NCI-H524 treated with DMSO at 0.1 percent for 48 hours (cell line): ENCODE data around the gene IQSEC3.
A peak's percentile ranks its signal among the peaks of the same experiment; 100 is the strongest.
"Not testable (repeated sequence)": the region's sequence is repeated elsewhere in the genome, so short reads cannot be mapped to it uniquely, and the experiment has no call there.

Experiments
- DNase-seq: peaks from one replicate; lab custom pipeline; 2025; lab: John Stamatoyannopoulos, UW

IQSEC3 gene

GRCh38 chr12:111699-112493, 45.3 kb downstream of the IQSEC3 start:
- DNase-seq: no peak

GRCh38 chr12:113347-113746, 46.8 kb downstream of the IQSEC3 start:
- no peak for DNase-seq

GRCh38 chr12:114626-115211, 48.2 kb downstream of the IQSEC3 start:
- no peak for DNase-seq

GRCh38 chr12:115518-115917, 49.0 kb downstream of the IQSEC3 start:
- no peak for DNase-seq

- DNase-seq: no peak
These were observed 49.7 kb downstream of the IQSEC3 start for GRCh38 chr12:115960-116915.

GRCh38 chr12:117311-117710, 50.7 kb downstream of the IQSEC3 start:
- no peak for DNase-seq

GRCh38 chr12:117816-118345, 51.3 kb downstream of the IQSEC3 start:
- DNase-seq: peak; percentile 18

GRCh38 chr12:118591-118990, 52.0 kb downstream of the IQSEC3 start:
- no peak for DNase-seq

- DNase-seq: no peak
These were observed 54.4 kb downstream of the IQSEC3 start for GRCh38 chr12:120951-121350.

- no peak for DNase-seq
These were observed 55.1 kb downstream of the IQSEC3 start for GRCh38 chr12:121647-122046.

- no peak for DNase-seq
These were observed 58.5 kb downstream of the IQSEC3 start for GRCh38 chr12:125075-125474.

- no peak for DNase-seq
These were observed 59.0 kb downstream of the IQSEC3 start for GRCh38 chr12:125566-125965.

GRCh38 chr12:128079-128478, 61.5 kb downstream of the IQSEC3 start:
- DNase-seq: no peak

- no peak for DNase-seq
These were observed 62.4 kb downstream of the IQSEC3 start for GRCh38 chr12:129001-129400.

GRCh38 chr12:130519-130918, 64.0 kb downstream of the IQSEC3 start:
- DNase-seq: no peak

GRCh38 chr12:131008-131407, 64.4 kb downstream of the IQSEC3 start:
- DNase-seq: no peak

- DNase-seq: no peak
These were observed 65.3 kb downstream of the IQSEC3 start for GRCh38 chr12:131732-132495.

- DNase-seq: not testable (repeated sequence)
These were observed 67.2 kb downstream of the IQSEC3 start for GRCh38 chr12:133616-134232.

- no peak for DNase-seq
These were observed 68.6 kb downstream of the IQSEC3 start for GRCh38 chr12:135138-135537.

GRCh38 chr12:138171-138897, 71.8 kb downstream of the IQSEC3 start:
- no peak for DNase-seq
